Mammary epithelial cell (primary cell): ENCODE results near the gene NACC2.

ENCODE experiments used
- EZH2 ChIP-seq: IDR thresholded peaks from 2 replicates; pipeline ENCODE4 v1.6.1; 2012; ENCODE audit warnings: low read length, inconsistent platforms, borderline replicate concordance
- TF ChIP-seq, protein P1 (sequence below), 2 donors: IDR thresholded peaks in 1 of 2; conservative IDR thresholded peaks in 1 of 2; 2 replicates each; pipeline ENCODE4 v1.5.1; 2011 to 2012; ENCODE audit warnings: inconsistent platforms in 2 of 2, low read length in 2 of 2, mild to moderate bottlenecking in 2 of 2, control low read depth in 1 of 2, low read depth in 1 of 2; ENCODE audit not compliant: insufficient read depth in 1 of 2; ENCODE audit errors: extremely low read depth in 1 of 2

- no peak for TF ChIP-seq EZH2
- TF ChIP-seq, protein P1, sequence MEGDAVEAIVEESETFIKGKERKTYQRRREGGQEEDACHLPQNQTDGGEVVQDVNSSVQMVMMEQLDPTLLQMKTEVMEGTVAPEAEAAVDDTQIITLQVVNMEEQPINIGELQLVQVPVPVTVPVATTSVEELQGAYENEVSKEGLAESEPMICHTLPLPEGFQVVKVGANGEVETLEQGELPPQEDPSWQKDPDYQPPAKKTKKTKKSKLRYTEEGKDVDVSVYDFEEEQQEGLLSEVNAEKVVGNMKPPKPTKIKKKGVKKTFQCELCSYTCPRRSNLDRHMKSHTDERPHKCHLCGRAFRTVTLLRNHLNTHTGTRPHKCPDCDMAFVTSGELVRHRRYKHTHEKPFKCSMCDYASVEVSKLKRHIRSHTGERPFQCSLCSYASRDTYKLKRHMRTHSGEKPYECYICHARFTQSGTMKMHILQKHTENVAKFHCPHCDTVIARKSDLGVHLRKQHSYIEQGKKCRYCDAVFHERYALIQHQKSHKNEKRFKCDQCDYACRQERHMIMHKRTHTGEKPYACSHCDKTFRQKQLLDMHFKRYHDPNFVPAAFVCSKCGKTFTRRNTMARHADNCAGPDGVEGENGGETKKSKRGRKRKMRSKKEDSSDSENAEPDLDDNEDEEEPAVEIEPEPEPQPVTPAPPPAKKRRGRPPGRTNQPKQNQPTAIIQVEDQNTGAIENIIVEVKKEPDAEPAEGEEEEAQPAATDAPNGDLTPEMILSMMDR (conservative IDR thresholded peaks at IDR 0.05 in 1 of 2, IDR thresholded peaks at IDR 0.05 in 1 of 2; ENCODE audit: extremely low read depth in 1 of 2, insufficient read depth in 1 of 2, low read depth in 1 of 2, low read length in 2 of 2): no peak
These were observed 6.6 kb downstream of the NACC2 start for GRCh38 chr9:136088481-136088938.
